GM21825 (cell line): ENCODE results near the gene EZH1.

Experiments
- ATAC-seq: cut with Tn5 transposase; IDR thresholded peaks from one replicate; pipeline ENCODE4 v1.9.1; 2021; ENCODE audit warnings: mild to moderate bottlenecking, moderate library complexity; ENCODE audit not compliant: unreplicated experiment

Gene EZH1

GRCh38 chr17:42725143-42725542, 19.7 kb downstream of the EZH1 start:
- ATAC-seq: no peak

GRCh38 chr17:42723636-42724035, 21.2 kb downstream of the EZH1 start:
- ATAC-seq: no peak

DNA sequence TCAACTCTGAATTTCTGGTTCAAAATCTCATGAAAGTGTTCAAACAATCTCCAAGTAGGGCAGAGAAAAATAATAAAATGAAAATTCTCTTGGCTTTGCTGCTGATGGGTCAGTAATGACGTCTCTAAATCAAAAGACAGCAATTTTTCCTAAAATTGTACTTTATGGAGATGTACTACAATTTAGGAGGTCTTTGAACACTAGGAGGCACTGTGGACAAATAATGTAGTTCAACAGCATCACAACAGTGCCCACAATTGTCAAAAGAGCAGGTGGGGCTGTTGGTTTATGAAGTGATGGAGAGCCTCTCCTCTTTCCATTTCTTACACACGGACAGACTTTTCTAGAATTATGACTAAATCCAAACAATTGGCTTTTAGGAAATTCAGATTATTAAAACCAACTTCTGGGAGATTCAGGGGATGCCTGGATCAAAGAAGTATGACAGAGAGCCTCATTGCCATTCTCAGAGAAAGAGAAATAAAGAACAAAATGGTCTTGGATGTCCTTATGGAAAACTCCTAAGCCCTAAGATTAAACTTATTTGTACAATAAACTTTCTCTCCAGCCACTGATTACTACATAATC, 23.8 kb downstream of the EZH1 start:
- no peak for ATAC-seq

GRCh38 chr17:42709561-42709960, 35.3 kb downstream of the EZH1 start:
- ATAC-seq: no peak

GRCh38 chr17:42708588-42708987, 36.3 kb downstream of the EZH1 start:
- no peak for ATAC-seq

DNA sequence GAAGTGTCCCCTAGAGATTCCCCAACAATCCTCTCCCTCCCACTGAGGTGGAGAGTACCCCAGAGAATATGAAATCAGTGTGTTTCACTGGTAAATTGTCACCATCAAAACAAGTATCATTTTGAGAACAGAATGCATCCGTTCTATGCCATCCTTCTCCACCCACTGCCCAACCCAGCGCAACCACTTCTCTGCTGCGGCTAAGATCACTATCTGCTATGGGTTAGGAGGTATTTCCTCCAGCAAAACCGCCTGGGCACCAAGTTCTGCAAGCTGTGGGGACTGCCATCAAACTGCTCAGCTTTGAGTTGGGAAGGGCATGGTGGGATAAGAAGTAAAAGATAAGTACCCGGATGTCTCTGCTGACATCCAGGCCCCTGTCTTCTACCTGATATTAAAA, 38.1 kb downstream of the EZH1 start:
- ATAC-seq: no peak

GRCh38 chr17:42704837-42705494, 39.9 kb downstream of the EZH1 start:
- ATAC-seq: peak; percentile 74

DNA sequence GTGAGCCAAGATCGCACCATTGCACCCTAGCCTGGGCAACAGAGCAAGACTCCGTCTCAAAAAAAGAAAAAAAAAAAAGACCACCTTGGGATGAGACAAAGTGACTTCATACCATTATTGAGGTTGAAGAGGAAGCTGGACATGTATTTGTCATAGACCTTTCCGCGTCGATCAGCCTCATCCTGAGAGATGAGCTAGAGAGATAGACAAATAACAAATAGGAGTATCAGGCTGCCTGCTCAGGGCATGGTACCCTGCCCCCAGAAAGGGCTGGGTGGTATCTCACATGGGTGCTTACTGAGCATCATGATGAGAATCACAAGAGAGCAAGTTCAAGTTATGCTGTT, 40.4 kb downstream of the EZH1 start:
- no peak for ATAC-seq

DNA sequence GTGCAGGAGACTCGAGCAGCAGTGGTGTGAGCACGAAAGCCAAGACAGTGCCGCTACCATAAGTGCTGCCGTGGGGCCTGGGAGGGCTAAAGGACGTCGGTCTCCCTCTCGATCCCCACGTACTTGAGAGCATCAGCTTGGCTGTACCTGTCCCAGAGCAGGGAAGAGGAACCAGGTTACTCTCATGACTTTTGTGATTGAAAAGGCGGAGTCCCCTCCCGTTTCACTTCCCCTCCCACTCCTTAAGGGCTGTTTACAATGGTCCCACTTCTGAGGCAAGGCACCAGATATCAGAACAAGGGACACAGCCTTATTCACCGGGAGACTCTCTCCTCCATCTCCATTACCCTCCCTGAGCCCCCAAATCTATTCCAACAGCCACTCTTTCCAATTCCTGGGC, 42.4 kb downstream of the EZH1 start:
- no peak for ATAC-seq

DNA sequence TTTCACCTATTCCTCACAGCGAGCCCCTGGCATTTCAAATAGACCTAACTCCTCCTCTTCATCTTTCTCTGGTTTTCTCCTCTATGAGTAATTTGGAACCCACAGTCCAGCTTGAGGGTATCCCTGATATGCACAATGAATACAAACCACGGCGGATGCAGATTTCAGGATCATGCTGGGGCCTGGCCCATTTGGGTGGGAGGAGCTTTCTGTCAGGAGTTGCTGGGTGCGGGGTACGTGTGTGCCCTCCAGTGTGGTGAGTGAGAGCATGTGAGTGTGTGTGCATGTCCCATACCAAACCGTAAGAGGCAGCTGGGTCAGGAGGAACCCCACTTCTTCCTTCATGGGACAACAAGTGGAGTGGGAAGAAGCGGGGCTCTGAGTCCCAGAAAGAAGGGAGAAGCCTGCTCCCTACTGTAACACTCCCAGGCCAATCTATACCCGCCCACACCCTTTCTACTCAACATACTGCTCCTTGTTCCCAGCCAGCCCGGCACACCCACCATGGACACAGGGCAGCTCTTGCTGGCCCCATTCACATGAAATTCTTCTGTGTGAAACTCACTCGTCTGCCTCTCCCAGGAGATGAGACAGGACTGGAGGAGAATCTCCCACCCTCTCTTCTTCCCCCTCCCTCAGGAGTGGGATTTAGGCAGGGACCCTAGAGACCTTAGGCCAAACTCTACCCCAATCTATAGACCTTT, 44.1 kb downstream of the EZH1 start:
- no peak for ATAC-seq

GRCh38 chr17:42699415-42699740, 45.5 kb downstream of the EZH1 start:
- no peak for ATAC-seq

DNA sequence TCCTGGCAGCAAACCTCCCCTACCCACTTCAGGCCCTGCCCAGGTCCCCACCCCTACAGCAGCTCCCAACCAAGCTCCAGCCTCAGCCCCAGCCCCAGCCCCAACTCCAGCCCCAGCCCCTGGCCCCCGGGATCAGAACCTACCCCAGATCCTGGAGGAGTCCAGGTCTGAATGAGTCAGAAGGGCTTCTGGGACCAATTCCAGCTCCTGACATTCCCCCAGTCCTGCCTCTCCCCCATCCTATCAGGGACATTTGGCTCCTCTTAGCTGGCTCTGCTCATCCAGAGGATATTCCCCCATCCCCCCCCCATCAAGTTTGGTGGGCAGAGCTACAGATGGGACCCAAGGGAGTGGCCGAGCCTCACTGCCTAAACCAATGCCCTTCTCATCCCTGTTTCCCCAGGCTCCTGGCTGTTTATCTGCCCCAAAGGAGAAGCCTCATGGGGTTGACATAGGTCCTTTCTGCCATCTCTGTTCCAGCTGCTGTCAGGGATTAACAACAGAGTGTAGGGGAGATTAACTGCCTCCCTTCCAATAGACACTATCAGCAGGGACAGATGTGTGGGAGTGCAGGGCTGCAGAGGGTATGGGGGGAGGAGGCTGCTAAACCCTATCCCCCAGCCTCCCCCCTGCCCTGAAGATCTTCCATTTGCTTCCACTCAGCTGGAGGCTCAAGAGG, 46.0 kb downstream of the EZH1 start:
- ATAC-seq: no peak

DNA sequence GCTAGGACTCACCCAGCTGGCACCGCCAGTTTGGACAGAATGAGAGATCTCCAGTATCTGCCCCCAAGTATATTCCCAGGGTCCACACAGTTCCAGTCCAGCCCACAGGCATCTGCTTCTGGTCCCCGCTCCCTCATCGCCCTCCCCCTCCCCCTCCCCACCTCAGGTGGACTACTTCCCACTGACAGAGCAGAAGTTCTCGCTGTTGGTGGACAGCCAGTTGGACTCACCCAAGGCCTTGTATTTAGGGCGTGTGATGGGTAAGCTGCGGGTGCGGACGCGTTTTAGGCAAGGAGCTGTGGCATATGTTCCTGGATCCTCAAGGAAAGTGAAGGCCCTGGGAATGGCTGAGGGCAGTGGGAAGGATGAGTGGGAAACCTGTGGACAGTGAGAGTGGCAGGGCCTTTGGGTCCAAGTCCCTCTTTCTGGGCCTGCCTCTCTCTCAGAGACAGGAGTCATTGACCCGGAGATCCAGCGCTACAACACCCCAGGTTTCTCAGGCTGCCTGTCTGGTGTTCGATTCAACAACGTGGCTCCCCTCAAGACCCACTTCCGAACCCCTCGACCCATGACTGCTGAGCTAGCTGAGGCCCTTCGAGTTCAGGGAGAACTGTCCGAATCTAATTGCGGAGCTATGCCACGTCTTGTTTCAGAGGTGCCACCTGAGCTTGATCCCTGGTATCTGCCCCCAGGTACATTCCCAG, 47.6 kb downstream of the EZH1 start:
- no peak for ATAC-seq

- no peak for ATAC-seq
Measured at GRCh38 chr17:42695500-42695899, 49.3 kb downstream of the EZH1 start.

- ATAC-seq: no peak
Measured at GRCh38 chr17:42694524-42694923, 50.3 kb downstream of the EZH1 start.

GRCh38 chr17:42692489-42692888, 52.4 kb downstream of the EZH1 start:
- no peak for ATAC-seq

- no peak for ATAC-seq
Measured at GRCh38 chr17:42691021-42691545, 53.8 kb downstream of the EZH1 start.

DNA sequence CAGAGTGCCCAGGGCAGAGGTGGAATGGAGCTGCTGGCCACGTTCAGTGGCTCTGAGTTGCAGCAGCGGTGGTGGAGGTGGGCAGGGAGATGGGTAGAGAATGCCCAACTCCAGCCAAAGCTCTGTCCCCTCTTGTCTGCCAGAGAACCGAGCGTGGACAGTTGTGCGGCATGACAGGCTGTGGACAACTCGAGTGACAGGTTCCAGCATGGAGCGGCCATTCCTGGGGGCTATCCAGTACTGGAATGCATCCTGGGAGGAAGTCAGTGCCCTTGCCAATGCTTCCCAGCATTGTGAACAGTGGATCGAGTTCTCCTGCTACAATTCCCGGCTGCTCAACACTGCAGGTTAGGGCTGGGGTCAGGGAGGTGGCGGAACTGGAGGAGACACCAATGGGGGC, 54.2 kb downstream of the EZH1 start:
- no peak for ATAC-seq

DNA sequence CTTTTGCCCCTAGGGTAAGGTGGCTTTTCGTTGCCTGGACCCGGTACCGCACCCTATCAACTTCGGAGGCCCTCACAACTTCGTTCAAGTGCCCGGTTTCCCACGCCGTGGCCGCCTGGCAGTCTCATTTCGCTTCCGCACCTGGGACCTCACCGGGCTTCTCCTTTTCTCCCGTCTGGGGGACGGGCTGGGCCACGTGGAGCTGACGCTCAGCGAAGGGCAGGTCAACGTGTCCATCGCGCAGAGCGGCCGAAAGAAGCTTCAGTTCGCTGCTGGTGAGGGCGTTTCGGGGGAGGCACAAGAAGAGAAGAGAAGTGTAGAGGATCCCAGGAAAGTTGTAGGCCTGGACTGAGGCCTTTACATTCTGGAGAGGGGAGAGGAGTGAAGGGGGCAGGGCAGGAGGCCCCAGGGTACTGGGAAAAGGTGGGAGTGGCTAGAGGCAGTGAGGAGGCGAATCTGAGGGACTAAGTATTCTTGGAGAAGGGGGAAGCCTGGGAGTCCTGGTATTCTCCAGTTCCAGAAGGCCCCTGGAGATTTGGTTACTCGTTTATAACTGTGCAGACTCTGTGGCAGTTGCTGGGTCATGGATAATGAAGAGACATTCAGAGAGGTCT, 57.0 kb downstream of the EZH1 start:
- ATAC-seq: no peak

DNA sequence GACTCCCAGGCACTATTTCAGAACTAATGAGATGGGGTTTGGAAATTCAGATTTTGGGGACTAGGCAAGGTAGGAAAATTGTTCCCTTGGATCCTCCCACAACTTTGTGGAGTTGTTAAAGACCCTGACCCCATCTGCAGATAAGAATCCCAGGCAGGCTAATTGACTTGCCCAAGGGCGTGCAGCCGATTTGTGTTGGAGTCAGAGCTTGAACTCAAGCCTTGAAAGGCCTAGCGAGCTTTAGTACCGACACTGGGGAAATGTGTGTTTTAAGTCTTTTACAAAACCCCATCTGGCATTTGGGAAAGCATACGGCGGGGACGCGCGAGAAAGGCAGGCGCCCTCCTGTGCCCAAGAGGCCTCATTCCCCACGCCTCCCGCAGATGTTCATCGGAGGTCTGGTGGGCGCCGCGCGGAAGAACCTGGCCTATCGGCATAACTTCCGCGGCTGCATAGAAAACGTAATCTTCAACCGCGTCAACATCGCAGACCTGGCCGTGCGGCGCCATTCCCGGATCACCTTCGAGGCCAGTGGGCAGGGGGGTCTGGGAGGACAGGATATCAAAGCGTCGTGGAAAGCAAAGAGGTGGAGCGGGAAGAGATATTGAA, 58.2 kb downstream of the EZH1 start:
- ATAC-seq: no peak
